ENCODE measurements around the gene VASN.
"Not testable (repeated sequence)": the region's sequence is repeated elsewhere in the genome, so short reads cannot be mapped to it uniquely, and the experiment has no call there.

VASN gene

DNA sequence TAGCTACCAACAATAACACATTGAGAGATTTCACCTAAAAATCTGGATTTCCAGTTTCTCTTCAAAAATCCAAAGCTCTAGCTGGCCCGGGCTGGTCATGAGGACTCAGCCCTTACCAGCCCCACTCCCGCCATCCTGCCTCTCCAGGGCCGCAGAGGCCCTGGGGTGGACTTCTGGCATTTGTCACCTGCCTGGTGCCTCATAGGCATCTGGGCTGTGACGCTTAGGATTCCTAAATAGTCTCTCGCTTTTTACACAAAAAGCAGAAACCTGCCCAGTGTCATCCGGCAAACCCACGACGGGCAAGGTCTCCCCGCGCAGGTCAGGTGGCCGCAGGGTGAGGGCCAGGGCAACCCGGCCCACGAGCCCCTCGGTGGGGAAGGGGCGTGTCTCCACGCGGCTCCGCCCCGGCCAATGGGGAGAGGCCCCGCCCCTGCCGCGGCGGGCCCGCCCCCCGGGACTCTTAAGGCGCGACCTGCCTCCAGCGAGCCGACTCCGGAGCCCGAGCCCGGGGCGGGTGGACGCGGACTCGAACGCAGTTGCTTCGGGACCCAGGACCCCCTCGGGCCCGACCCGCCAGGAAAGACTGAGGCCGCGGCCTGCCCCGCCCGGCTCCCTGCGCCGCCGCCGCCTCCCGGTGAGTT, at the start of gene VASN:
Gene VASN (plus strand): TSS at position 492 of the 644 bp plus-strand sequence. CDS start 9,030 bp downstream, outside the sequence.
- peak in 47 of 56 donors; percentile 13 to 81 (median 55) for DNase-seq

DNA sequence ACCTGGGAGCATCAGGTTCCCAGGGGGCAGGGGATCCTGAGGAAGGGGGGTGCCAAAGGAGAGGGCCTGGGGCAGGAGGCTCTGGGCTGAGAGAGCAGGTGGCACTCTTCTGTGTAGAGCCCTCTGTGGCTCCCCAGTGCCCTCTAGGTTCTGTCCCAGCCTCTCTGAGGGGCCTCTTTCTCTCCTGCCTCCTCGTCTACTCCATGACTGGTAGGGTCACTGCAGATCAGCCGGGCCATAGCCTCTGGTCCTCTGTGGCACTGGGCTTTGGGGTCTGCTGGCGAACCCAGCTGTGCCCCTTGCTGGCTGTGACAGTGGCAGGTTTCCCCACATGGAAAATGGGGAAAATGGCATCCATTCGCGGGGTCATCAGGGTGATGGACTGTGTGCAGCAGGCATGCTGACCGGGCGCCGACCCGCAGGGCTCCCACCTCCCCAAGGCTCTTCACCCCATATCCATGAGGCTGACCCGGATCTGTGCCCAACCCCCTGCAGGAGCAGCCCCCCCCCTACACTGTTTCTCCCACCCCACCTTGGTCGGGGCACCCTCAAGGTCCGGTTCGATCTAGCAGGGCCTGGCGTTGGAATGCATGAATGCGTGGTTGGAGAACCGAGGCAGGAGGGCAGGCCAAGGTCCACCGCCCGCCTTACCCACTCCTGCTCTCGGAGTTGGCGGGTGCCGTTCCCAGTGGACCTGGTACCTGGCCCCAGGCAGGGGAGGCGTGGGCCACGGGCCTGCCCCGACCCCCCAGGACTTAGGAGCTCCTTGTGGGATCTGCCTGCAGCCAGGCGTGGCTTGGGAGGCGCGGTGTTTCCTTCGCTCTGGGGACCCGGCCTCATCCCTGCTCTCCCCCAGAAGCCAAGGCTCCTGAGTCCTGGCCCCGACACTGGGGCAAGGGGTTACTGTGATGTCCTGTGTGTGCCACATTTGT, 49.3 kb upstream of the VASN start:
- DNase-seq, result no peak

DNA sequence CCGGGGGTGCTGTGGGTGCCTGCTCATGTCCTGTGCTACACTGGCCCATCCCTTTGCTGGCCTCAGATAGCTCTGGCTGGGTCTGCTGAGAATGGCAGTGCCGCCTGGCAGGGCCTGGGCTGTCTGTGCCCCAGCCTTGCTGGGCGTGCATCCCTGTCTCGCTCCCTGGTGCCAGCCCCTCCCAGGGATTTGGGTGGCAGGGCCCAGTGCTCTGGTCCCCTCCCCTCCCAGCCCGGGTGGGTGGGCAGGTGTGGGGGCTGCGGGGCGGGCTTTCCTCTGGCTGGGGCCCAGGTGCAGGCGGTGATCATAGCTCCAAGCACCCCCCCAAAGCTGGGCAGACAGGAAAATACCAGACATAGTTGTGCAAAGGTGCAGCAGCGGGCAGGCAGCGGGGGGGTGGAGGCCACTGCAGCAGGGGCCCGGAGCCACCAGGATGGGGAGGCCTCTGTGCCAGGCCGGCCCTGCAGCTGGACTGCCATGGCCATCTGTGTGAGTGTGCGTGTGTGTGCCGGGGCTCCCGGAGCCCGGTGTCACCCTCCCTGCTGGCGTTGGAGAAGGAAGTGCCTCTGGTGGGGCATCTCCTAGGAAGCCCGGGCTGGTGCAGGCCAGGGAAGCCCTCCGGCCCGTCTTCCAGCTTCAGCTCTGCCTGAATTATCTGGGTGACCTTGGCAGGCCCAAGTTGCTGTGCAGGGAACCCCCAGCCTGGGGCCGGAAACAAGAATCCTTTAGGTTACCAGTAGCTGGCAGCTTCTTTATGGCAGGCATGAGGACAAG, 48.4 kb upstream of the VASN start:
- peak in 29 of 56 donors; percentile 9 to 76 (median 36) for DNase-seq

DNA sequence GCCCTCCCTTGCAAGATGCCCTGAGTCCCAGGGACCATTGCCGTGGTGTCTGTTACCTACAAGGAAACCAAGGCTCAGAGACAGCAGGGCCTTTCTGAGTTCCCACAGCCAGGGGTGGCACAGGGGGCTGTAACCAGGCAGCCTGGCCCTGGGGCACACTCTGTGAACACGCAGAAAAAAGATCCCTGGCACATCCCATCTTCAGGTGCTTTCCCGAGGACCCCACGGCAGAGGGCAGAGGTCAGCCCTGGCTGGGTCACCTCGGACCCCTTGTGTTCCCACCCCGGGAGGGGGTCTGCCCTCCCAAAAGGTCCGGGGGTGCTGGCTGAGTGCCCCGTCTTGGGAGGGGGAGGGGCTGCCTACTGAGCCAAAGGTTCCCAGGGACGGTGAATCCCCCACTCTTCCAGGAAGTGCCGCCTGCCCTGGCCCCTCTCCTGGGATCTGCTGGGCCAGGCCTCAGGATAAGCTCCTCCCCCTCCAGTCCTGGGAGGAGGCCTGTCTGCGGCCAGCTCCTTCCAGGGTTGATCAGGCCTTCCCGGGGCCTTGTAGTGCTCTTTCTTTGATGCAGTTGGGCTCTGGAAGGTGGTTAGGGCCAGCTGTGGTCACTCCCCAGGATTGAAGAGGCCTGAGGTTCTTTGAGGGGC, 47.7 kb upstream of the VASN start:
- peak in 1 of 56 donors; percentile 33 for DNase-seq

DNA sequence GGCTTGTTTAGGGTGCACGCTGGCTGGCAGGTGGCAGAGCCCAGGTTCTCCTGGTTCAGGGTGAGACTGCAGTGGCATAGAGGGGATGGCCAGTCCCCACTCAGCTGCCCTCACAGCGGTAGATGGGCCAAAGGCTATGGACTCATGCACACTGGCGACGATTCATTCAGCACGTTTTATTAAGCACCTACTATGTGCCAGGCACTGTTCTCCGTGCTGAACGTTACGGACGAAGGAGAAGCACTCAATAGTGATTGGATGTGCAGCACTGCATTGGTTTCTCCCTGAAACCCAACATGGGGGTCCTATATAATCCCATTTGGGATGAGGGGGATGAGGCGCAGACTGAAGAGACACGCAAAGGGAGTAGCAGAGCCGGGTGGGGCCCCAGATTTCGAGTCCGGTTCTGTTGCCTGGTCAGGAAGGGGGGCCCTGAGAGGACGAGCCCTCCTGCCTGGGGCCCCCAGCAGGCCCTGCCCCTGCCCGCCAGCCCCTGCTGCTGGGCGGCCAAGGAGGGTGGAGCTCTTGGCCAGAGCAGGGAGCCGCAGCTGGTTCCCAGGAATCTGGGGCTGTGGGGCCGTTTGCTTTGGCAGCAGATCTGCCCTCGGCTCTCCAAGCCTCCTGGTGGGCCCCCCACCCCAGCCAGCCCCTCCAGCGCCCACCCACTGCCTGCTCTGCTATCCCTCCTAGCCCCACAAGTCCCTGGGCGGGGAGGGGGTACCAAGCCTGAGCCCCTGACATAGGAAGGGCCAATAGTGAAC, 47.0 kb upstream of the VASN start:
- no peak for DNase-seq

DNA sequence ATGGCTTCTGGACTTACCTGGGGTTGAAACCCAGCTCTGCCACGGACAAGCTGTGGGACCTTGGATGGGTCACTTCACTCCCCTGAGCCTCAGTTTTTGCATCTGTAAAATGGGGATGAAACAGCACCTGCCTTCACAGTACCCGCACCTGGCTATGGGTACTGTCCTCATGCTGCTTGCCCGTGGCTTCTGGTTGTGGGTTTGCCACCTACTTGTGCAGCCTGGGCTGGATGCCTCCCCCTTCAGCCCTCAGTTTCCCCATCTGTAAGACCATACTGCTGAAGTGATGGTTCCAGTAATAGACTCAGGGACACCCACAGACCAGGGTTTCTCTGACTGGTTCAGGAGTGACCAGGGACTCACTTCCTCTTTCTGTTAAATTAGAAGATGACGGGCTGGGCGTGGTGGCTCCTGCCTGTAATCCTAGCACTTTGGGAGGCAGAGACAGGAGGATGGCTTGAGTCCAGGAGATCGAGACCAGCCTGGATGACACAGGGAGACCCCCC, 46.3 kb upstream of the VASN start:
- no peak for DNase-seq

DNA sequence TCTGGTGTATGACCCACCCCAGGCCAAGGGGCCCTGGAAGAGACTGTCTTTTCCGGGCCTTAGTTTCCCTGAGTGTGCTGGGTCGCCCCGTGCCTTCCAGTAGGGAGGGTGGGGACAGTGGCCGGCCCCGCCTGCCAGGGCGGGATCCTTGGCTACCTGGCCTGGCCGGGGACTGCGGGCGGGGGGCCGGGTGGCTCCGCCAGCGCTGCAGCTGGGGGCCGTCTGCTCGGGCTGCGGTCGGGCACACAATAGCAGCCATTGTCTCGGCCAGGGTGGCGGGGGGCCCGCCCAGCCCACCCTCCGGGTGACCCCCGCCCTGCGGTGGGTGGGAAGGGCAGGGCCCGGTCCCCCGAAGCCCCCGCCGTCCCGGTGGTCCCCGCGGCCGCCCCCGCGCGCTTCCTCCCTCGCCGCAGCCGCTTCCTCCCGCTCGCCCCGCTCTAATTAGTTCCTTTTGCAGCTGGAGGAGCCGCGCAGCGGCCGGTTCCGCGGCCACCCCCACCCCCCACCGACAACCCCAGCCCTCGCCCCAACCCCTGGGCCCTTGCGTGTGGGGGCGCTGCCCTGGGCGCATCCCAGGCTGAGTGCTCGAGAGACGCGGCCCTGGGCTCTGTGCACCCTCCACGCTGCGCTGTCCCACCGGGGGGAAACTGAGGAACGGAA, 44.1 kb upstream of the VASN start:
- peak in 3 of 56 donors; percentile 24 to 58 (median 39) for DNase-seq

DNA sequence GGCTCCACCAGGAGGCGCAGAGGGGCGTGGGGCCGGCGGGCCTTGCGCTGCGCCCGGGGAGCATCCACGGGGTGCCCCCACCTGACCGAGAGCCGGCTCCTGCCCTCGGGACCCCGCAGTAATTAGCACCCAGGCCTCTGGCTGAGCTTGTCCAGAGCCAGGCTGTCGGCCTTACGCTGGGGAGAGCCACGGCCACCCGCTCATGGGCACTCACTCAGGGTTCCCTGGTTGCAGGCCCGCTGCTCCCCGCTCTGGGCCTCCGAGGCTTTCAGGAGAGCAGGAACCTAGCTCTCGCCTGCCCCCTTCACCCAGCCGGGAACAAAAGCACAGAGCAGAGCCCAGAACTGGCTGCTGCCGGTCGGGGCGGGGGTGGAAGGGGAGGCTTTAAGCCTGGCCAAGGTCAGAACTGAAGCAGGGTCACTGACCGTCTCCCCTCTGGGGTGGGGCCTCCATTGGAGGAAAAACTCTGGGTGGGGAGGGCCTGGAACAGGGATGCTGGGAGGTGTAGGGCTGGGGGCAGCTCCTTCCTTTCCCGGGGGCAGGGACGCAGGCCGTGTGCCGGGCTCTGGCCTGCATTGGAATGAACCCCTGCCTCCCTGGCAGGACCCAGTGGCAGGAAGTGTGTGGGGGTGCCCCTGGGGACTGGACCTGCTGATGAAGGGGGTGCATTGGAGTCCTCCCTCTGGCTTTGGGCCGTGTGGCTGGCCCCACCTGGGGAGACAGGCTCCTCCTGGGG, 43.4 kb upstream of the VASN start:
- peak in 48 of 56 donors; percentile 19 to 79 (median 54) for DNase-seq

DNA sequence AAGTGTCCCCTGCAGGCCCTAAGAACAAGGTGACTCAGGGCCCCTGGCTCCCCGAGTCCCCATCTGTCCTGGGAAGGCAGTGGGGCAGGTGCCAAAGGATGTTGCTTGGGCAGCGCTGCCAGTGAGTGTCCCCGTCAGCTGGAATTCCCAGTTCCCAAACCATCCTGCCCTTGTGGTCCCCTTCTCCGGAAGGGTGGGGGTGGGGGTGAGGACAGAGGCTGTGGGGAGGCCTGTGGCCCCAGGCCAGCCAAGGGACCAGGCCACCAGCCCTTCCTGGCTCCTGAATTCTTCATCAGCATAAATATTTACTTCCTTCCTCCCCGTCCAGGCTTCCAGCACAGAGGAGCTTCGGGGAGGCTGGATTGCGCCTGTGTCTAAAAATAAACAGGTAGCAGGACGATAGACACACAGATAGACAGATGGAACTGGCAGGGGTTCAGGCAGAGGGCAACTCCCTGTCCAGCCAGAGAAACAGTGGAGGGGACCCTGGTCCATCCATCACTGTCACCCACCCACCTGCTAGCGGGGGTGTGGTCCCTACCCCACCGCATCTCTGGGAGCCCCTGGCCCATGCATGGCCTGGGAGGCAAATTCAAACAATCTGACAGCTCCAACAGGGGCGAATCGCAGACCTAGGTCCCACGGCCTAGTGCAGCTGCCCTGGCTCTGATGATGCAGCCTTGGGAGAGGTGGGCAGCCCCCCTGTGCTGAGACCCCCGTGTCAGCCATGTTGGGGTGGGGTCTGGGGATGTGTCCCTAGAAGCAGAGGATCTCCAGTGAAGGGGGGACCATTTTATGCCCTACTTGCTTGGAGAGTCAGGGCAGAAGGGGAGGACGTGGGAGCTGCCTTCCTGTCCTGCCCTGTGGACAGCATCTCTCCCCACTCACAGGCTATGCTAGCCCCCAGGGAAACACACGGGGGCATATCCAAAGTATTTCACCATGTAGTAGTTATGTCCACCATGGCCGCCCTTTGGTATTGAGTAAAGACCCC, 42.6 kb upstream of the VASN start:
- no peak for DNase-seq

DNA sequence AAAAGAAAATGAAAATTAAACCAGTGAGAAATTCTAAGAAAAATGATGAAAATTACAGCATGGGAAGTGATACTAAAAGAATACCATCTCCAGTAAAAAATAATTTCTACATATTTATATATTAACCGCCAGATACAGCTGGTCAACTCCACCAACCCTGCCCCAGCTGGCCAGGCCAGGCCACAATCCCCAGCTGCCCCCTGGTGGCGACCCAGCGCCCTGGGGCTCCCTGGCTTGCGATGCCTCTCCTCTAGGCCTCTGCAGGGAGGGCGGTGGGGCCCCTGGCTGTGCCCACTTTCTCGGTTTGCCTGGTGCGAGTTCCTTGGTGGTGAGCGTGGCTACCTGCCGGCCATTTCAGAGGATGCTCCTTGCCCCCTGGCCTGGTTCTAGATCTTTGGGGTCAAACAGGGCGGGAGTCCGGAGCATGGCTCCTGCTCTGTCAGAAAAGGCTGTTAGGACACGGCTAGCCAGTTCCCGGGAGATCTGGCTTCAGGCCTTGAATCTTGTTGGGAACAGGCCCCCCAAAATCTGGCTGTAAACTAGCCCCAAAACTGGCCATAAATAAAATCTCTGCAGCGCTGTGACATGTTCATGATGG, 41.3 kb upstream of the VASN start:
- peak in 48 of 56 donors; percentile 8 to 84 (median 49) for DNase-seq

DNA sequence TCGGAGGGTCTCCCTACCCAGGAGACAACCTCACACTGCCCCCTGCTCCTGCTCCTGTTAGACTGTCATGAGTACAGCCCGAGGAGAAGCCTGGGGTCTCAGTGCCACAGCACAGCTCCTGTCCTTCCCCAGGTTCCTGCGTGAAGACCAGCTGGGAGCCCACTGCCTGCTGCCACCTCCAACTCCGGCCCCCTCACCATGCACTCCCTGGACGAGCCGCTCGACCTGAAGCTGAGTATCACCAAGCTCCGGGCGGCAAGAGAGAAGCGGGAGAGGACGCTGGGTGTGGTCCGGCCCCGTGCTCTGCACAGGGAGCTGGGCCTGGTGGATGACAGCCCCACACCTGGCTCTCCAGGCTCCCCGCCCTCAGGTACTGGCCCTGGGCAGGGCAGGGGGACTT, 39.6 kb upstream of the VASN start:
- no peak for DNase-seq

DNA sequence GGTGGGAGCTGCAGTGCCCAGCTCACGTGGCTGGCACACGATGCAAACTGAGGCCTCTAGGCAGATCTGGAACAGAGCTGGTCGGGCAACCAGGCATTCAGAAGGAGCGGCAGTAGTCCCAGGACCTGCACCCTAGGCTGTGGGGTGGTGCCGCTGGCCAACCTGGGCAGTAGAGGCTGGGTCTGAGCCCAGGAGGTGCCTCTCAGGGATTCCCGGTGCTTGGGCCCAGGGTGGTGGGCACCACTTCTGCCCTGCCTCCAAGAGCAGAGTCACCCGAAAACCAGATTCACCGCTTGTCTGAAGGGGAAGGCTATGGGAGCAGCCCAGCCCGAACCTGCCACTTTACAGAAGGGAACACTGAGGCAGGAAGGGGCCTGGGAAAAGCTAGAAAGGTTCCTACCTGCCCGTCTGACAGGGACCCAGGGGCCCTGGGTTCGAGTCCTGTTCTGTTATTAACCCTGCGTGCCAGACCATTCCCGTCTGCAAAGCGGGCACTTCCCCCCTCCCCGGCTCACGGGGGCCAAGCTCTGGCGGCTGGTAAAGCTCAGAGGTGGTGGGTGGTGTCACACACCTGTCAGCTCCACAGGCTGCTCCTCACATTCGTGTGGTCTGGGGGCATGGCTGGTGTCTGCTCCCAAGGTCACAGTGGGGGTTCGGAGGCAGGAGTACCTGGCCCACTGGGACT, 38.9 kb upstream of the VASN start:
- no peak for DNase-seq

DNA sequence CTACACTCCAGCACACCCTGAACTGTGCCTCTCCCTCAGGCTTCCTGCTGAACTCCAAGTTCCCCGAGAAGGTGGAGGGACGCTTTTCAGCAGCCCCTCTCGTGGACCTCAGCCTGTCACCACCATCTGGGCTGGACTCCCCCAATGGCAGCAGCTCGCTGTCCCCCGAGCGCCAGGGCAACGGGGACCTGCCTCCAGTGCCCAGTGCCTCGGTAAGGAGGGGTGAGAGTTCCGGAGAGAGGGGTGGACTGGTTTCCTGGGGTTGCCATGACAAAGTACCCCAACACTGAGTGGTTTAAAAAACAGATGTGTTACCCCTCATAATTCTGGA, 38.4 kb upstream of the VASN start:
- no peak for DNase-seq

DNA sequence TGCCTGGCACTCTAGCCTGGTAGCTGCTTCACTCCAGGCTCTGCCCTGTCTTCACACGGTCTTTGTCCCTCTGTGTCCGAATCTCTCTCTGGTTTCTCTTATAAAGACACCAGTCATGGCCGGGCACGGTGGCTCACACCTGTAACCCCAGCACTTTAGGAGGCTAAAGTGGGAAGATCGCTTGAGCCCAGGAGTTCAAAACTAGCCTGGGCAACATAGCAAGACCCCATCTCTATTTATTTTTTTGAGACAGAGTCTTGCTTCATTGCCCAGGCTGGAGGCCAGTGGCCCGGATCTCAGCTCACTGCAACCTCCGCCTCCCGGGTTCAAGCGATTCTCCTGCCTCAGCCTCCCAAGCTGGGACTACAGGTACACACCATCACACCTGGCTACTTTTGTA, 37.9 kb upstream of the VASN start:
- DNase-seq, result not testable (repeated sequence)

DNA sequence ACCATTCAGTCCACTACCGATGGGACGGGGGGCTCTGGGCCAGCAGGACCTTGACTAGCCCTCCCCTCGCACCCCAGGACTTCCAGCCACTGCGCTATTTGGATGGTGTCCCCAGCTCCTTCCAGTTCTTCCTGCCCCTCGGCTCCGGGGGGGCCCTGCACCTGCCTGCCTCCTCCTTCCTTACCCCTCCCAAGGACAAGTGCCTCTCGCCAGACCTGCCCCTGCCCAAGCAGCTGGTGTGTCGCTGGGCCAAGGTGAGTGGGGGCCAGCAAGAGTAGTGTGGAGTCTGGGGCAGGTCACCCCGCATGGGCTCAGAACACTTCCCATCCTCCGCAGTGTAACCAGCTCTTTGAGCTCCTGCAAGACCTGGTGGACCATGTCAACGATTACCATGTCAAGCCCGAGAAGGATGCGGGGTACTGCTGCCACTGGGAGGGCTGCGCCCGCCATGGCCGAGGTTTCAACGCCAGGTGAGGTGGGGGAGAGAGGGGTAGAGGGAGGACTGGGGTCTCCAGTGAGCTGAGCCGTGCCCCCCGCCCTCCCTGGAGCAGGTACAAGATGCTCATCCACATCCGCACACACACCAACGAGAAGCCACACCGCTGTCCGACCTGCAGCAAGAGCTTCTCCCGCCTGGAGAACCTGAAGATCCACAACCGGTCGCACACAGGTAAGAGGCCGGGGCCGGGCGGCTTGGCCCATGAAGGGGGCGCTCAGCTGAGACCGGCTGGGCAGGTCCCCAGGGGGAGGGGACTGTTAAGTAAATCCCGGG, 36.7 kb upstream of the VASN start:
- no peak for DNase-seq
